Measurements from ENCODE around the gene UIMC1. TPM values are rescaled to one million over a fixed set of nuclear protein-coding genes. Genes with fewer than 3 reads are reported as not detected.

UIMC1 gene
- total RNA-seq, 1 experiment from 2014 or later: 96.3 TPM

GRCh38 chr5:176894298-176894697 is 112.3 kb downstream of the UIMC1 start:
- Mint-ChIP-seq H3K27ac (ENCODE audit: low read depth, unreplicated experiment) (no peak overlapping the region), H3K27me3 (ENCODE audit: insufficient read depth, unreplicated experiment) (peaks cover 32% of the 10 kb centered on the region), H3K4me1 (ENCODE audit: insufficient read depth, unreplicated experiment) (no peaks in the 10 kb centered on the region), H3K4me3 (ENCODE audit: unreplicated experiment) (no peak overlapping the region), H3K9me3 (ENCODE audit: unreplicated experiment) (no peaks in the 10 kb centered on the region), H3K36me3 (ENCODE audit: insufficient read depth, unreplicated experiment) (no peaks in the 10 kb centered on the region)
- no peak for TF ChIP-seq CTCF (IDR thresholded peaks at IDR 0.05; ENCODE audit: unreplicated experiment)
- ChIA-PET POLR2A (no interaction called here), CTCF (no interaction called here)
- no TSS peak for BruUV-seq (replicated peaks)
- intact Hi-C loops (cut with micrococcal nuclease): no loop called here
- DNase-seq (ENCODE audit: unreplicated experiment): no peak

- H3K36me3 Mint-ChIP-seq (ENCODE audit: insufficient read depth, unreplicated experiment): no peaks in the 10 kb centered on the region
- intact Hi-C loops (cut with micrococcal nuclease): no loop called here
- no peak overlapping the region for H3K4me3 Mint-ChIP-seq (ENCODE audit: unreplicated experiment)
- no TSS peak for BruUV-seq (replicated peaks)
- POLR2A ChIA-PET: interaction anchor here (0.6 kb wide), 2 partner anchors 17 to 431 kb away, joined by 3 read pairs; no protein-coding TSS in a partner anchor
- CTCF ChIA-PET: interaction anchor here (0.7 kb wide), 2 partner anchors 233 to 240 kb away, joined by 3 read pairs; no protein-coding TSS in a partner anchor
- no peak overlapping the region for H3K27ac Mint-ChIP-seq (ENCODE audit: low read depth, unreplicated experiment)
- H3K9me3 Mint-ChIP-seq (ENCODE audit: unreplicated experiment): no peaks in the 10 kb centered on the region
- H3K27me3 Mint-ChIP-seq (ENCODE audit: insufficient read depth, unreplicated experiment): peaks cover 32% of the 10 kb centered on the region
- TF ChIP-seq CTCF (IDR thresholded peaks at IDR 0.05; ENCODE audit: unreplicated experiment): no peak
- no peak for DNase-seq (ENCODE audit: unreplicated experiment)
- H3K4me1 Mint-ChIP-seq (ENCODE audit: insufficient read depth, unreplicated experiment): no peaks in the 10 kb centered on the region
These were observed 113.9 kb downstream of the UIMC1 start for GRCh38 chr5:176892663-176893062.

- DNase-seq (ENCODE audit: unreplicated experiment): no peak
- no peak for TF ChIP-seq CTCF (IDR thresholded peaks at IDR 0.05; ENCODE audit: unreplicated experiment)
- no TSS peak for BruUV-seq (replicated peaks)
- intact Hi-C loops (cut with micrococcal nuclease): no loop called here
- H3K36me3 Mint-ChIP-seq (ENCODE audit: insufficient read depth, unreplicated experiment): no peaks in the 10 kb centered on the region
- POLR2A ChIA-PET: interaction anchor here (1.2 kb wide), 1 partner anchor 11 kb away, joined by 5 read pairs; no protein-coding TSS in a partner anchor
- H3K4me3 Mint-ChIP-seq (ENCODE audit: unreplicated experiment): no peak overlapping the region
- H3K27me3 Mint-ChIP-seq (ENCODE audit: insufficient read depth, unreplicated experiment): peaks cover 32% of the 10 kb centered on the region
- CTCF ChIA-PET: interaction anchor here (1.2 kb wide), 1 partner anchor 230 kb away, joined by 5 read pairs; no protein-coding TSS in a partner anchor
- H3K27ac Mint-ChIP-seq (ENCODE audit: low read depth, unreplicated experiment): no peak overlapping the region
- no peaks in the 10 kb centered on the region for H3K9me3 Mint-ChIP-seq (ENCODE audit: unreplicated experiment)
- no peaks in the 10 kb centered on the region for H3K4me1 Mint-ChIP-seq (ENCODE audit: insufficient read depth, unreplicated experiment)
These were observed 115.1 kb downstream of the UIMC1 start for GRCh38 chr5:176891331-176891958.

DNA sequence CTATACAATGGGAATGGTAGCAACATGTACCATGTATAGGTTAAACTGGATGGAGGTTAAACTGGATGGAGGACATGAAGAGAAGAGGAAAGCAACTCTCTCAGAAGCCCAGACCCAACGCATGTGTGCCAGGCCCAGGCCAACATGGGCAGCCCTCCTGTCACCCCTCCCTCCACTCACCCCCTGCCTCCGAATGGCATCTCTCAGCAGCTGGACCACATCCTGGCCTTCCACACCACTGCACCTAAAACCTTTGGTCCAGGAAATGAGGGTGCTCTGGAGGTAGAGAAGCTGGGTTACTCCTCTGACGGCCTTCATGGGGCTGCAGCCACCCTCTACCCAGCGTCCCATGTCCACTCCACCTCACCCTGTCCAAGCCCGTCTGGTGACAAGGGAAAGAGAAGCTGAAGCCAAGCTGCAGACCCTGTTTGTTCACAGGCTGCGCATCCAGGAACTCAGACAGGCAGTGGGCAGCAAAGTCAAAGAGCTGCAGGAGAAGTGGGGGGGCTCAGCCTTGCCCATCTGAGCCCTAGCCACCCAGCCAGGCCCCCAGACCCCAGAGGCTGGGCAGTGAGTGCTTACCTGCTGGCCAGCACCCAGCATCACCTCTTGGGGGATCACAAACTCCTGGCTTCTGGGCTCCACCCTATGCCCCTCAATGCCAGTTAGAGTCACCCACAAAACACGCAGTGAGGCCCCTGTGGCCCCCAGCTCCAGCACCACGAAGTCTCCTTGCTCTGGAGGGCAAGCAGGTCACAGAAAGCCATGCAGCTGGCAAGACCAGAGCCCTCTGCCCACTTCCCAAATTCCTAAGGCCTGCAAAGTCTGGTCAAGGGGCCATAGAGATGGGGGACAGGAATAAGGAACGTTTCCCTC is 115.9 kb downstream of the UIMC1 start:
- Mint-ChIP-seq H3K27ac (ENCODE audit: low read depth, unreplicated experiment) (no peak overlapping the region), H3K36me3 (ENCODE audit: insufficient read depth, unreplicated experiment) (no peaks in the 10 kb centered on the region), H3K27me3 (ENCODE audit: insufficient read depth, unreplicated experiment) (peaks cover 32% of the 10 kb centered on the region), H3K4me3 (ENCODE audit: unreplicated experiment) (no peak overlapping the region), H3K4me1 (ENCODE audit: insufficient read depth, unreplicated experiment) (no peaks in the 10 kb centered on the region), H3K9me3 (ENCODE audit: unreplicated experiment) (no peaks in the 10 kb centered on the region)
- TF ChIP-seq CTCF (IDR thresholded peaks at IDR 0.05; ENCODE audit: unreplicated experiment): no peak
- ChIA-PET CTCF (interaction anchor here (1.2 kb wide), 1 partner anchor 230 kb away, joined by 5 read pairs; no protein-coding TSS in a partner anchor), POLR2A (interaction anchor here (1.2 kb wide), 1 partner anchor 11 kb away, joined by 5 read pairs; no protein-coding TSS in a partner anchor)
- DNase-seq (ENCODE audit: unreplicated experiment): no peak
- intact Hi-C loops (cut with micrococcal nuclease): no loop called here
- BruUV-seq (replicated peaks): no TSS peak

Measured in MCF 10A (cell line).